GM12878 (cell line): ENCODE data around the gene AGAP1. TPM values are rescaled to one million over a fixed set of nuclear protein-coding genes. Genes with fewer than 3 reads are reported as not detected.

ENCODE experiments used
- ATAC-seq: fragments of 200-7000 bp; cut with Tn5 transposase; 3 replicates; pipeline ENCODE4 v1.9.1; 2020; ENCODE audit warnings: mild to moderate bottlenecking, moderate library complexity
- BruUV-seq: library from RNA; stranded (reverse); fragments of 400-500 nt; replicated peaks from 2 replicates; lab custom pipeline; 2021; lab: Mats Ljungman, UMichigan
- CTCF ChIA-PET: fragments of 300-600 bp; sonication (Branson Sonifier 250); formaldehyde crosslinking; extraction: SDS; loops from one replicate; lab custom pipeline; 2021; ENCODE audit warnings: inconsistent platforms; lab: Yijun Ruan, JAX
- POLR2A ChIA-PET: fragments of 350-600 bp; formaldehyde crosslinking; extraction: SDS; loops from one replicate; lab custom pipeline; 2021; ENCODE audit warnings: inconsistent platforms; lab: Charles Lee
- RAD21 ChIA-PET: fragments of 300-600 bp; sonication (Branson Sonifier 250); formaldehyde crosslinking; loops from one replicate; lab custom pipeline; 2023; ENCODE audit warnings: antibody characterized with exemption; ENCODE audit not compliant: unreplicated experiment; lab: Charles Lee
- SMC1A ChIA-PET: fragments of 300-600 bp; sonication (Branson Sonifier 250); formaldehyde crosslinking; loops from one replicate; lab custom pipeline; 2023; ENCODE audit not compliant: unreplicated experiment, uncharacterized antibody; lab: Charles Lee
- DNase-seq: peaks from one replicate; pipeline ENCODE4 v3.0.0-alpha.2; 2011; ENCODE audit warnings: low read depth, low spot score
- FAIRE-seq: peaks from 3 replicates; lab custom pipeline; 2011; peaks lifted over from hg19 to GRCh38; lab: Jason Lieb, UNC
- H2AFZ ChIP-seq: 2 replicates; pipeline ENCODE4 v1.6.0; 2011; ENCODE audit warnings: low read depth, low read length, control low read depth; ENCODE audit not compliant: control insufficient read depth
- H3K27ac ChIP-seq: 2 replicates; pipeline ENCODE4 v1.5.1; 2011; ENCODE audit warnings: control low read depth; ENCODE audit not compliant: control insufficient read depth, insufficient read depth
- H3K27me3 ChIP-seq, 2 experiments: replicated peaks in 1 of 2; 2 replicates each; pipeline versions ENCODE4 v1.6.0 to v1.6.1; 2011; ENCODE audit warnings: low read length in 1 of 2; ENCODE audit not compliant: control insufficient read depth in 2 of 2, insufficient read depth in 2 of 2
- H3K36me3 ChIP-seq, 2 experiments: 2 replicates each; pipeline ENCODE4 v1.5.1; 2011; ENCODE audit warnings: low read length in 1 of 2; ENCODE audit not compliant: control insufficient read depth in 2 of 2, insufficient read depth in 2 of 2
- H3K4me1 ChIP-seq: 2 replicates; pipeline ENCODE4 v1.6.1; 2011; ENCODE audit warnings: mild to moderate bottlenecking, low read length, moderate library complexity, mixed read lengths; ENCODE audit not compliant: control insufficient read depth, insufficient read depth
- H3K4me2 ChIP-seq: 2 replicates; pipeline ENCODE4 v1.6.0; 2011; ENCODE audit warnings: control low read depth; ENCODE audit not compliant: control insufficient read depth, insufficient read depth
- H3K4me3 ChIP-seq: fragments of 200-600 bp; sonication (generic); 2 replicates; pipeline ENCODE4 v1.5.1; 2016
- H3K79me2 ChIP-seq: 2 replicates; pipeline ENCODE4 v1.6.0; 2011; ENCODE audit warnings: low read length; ENCODE audit not compliant: control insufficient read depth, insufficient read depth
- H3K9ac ChIP-seq: 2 replicates; pipeline ENCODE4 v1.8.0; 2011; ENCODE audit warnings: low read length, control low read depth, mixed read lengths; ENCODE audit not compliant: control insufficient read depth, insufficient read depth
- H3K9me3 ChIP-seq: replicated peaks from 3 replicates; pipeline ENCODE4 v1.5.1; 2011; ENCODE audit warnings: mild to moderate bottlenecking, low read length; ENCODE audit not compliant: control insufficient read depth, insufficient read depth
- H4K20me1 ChIP-seq: 2 replicates; pipeline ENCODE4 v1.6.0; 2011; ENCODE audit not compliant: control insufficient read depth, insufficient read depth
- EGR1 ChIP-seq, 2 experiments: IDR thresholded peaks; 1 replicate in 1 of 2; 2 replicates in 1 of 2; pipeline ENCODE4 v1.6.1; 2011 to 2012; ENCODE audit warnings: low read depth in 2 of 2, low read length in 2 of 2, borderline replicate concordance in 1 of 2, mild to moderate bottlenecking in 1 of 2, moderate library complexity in 1 of 2
- MYB ChIP-seq: fragments of 150-350 bp; IDR thresholded peaks from 2 replicates; pipeline ENCODE4 v1.6.1; 2014; ENCODE audit warnings: mild to moderate bottlenecking, low read depth, low read length, borderline replicate concordance
- PAX8 ChIP-seq: fragments of 450-650 bp; IDR thresholded peaks from 2 replicates; pipeline ENCODE4 v1.6.1; 2017; ENCODE audit warnings: mild to moderate bottlenecking, moderate library complexity
- RUNX3 ChIP-seq: IDR thresholded peaks from 2 replicates; pipeline ENCODE4 v1.6.1; 2012; ENCODE audit warnings: low read length, inconsistent platforms
- WGBS: methylation state at CpG from one replicate; pipeline ENCODE4 v1.1.6; 2016; ENCODE audit warnings: low lambda C conversion rate; ENCODE audit not compliant: insufficient replicate concordance, insufficient coverage; ENCODE audit errors: missing lambda C conversion rate; 5-methylcytosine and 5-hydroxymethylcytosine counted together
- in situ Hi-C: fragments of 300-500 bp; cut with MboI; formaldehyde crosslinking; loops from 9 replicates; pipeline ENCODE4 v1.14.3; 2018; ENCODE audit warnings: mixed read lengths
- intact Hi-C: fragments of 100-400 bp; cut with micrococcal nuclease; formaldehyde crosslinking; loops from one replicate; pipeline ENCODE4 v1.14.2; 2022; ENCODE audit not compliant: unreplicated experiment
- polyA plus RNA-seq, 11 experiments: library from polyadenylated mRNA; depleted of rRNA in 4 of 11; unstranded in 6 of 11; stranded (reverse) in 5 of 11; fragments of >200 nt; fragmentation: Nextera tagmentation in 4 of 11; fragmentation: Illumina TruSeq in 1 of 11; extraction: Ambion mirVana in 4 of 11; extraction: Trizol in 1 of 11; gene quantifications; 1 replicate in 1 of 11; 2 replicates in 10 of 11; pipeline versions ENCODE4 v1.2.1 to v1.2.3, GENCODE V29; 2011 to 2016; ENCODE audit warnings: inconsistent platforms in 2 of 11, missing spikeins in 2 of 11, low read depth in 1 of 11
- total RNA-seq, 4 experiments: library from RNA; depleted of rRNA in 3 of 4; stranded (reverse); fragments of >200 nt in 3 of 4; fragmentation: Illumina TruSeq in 1 of 4; extraction: Trizol in 1 of 4; gene quantifications; 2 replicates each; pipeline versions ENCODE4 v1.2.1 to v1.2.3, GENCODE V29; 2013 to 2021

The AGAP1 gene
- total and polyA plus RNA-seq, 10 of the 15 experiments (the other 5 are each of a cell fraction or from before 2014, with no cell fraction given): 0.05 to 0.15 (median 0.06) TPM; not detected in 7

DNA sequence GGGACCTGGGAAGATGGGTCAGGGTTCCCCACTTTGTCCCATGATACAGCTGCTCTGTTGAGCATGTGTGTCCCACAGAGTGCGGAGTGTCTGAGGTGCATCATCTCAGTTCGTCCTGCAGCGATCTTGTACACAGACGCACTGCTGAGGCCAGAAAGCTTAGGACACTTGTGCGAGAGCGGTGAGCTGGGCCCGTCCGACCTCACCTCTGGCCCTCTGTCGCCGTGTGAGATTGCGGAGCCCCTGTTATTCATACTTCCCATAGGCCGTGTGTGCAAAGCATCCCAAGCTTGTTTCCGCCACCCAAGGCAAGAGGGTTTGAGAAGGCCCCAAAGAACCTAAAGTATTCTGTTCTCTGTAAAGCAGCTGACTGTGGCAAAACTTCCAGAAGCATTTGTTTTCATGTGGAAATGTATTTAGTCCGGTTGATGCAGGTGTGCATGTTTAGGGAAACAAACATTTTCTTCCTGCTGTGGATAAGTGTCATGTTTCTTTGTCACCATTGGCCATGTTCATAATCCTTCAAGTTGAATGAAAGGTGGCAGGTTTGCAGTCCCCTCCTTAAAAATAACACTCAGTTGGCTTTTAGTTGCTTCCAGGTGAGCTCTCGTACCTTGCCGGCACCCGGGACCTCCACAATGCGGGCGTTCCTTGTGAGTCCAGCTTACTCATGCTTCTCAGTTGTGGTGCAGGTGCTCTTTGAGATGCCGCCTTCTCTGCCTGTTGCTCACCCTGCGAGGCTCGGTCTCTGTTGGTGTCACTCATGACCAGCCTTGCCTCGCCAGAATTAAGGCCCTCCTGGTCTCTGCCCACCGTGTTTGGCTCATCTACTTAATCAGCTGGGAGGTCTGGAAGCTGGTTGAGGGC, 5.3 kb downstream of the AGAP1 start:
- H3K27ac ChIP-seq: no peak overlapping the region
- ATAC-seq (no peak), FAIRE-seq (no peak)
- no peaks in the 10 kb centered on the region for H3K9me3 ChIP-seq
- CTCF ChIA-PET: no interaction called here
- H2AFZ ChIP-seq: no peak overlapping the region
- in situ Hi-C loops (no loop called here), intact Hi-C loops (no loop called here)
- POLR2A ChIA-PET: no interaction called here
- H3K4me1 ChIP-seq: no peaks in the 10 kb centered on the region
- TF ChIP-seq EGR1 (IDR thresholded peaks at IDR 0.05; ENCODE audit: borderline replicate concordance in 1 of 2, low read depth in 2 of 2, low read length in 2 of 2) (no peak), RUNX3 (no peak)
- TF ChIP-seq, all 136 proteins: peak for 0
- ChIA-PET SMC1A (no interaction called here), RAD21 (no interaction called here)
- Histone ChIP-seq H3K9ac (no peak overlapping the region), H3K27me3 (peaks cover 4 to 8% of the 10 kb centered on the region in 2 experiments), H3K79me2 (no peaks in the 10 kb centered on the region), H3K36me3 (no peaks in the 10 kb centered on the region), H4K20me1 (0 out of 2 replicates have a peak, but pooled peaks cover 4% of the 10 kb centered on the region), H3K4me3 (no peak overlapping the region), H3K4me2 (no peak overlapping the region)
- no TSS peak for BruUV-seq
- 27% methylated on average over 24 of the region's 24 CpGs for WGBS
- DNase-seq: no peak

- no peak overlapping the region for H3K27ac ChIP-seq
- ChIA-PET POLR2A (no interaction called here), SMC1A (no interaction called here), CTCF (interaction anchor here (1.6 kb wide), 1 partner anchor 366 kb away, joined by 5 read pairs; no protein-coding TSS in a partner anchor)
- H3K27me3 ChIP-seq: peaks cover 4 to 8% of the 10 kb centered on the region in 2 experiments
- no peak for ATAC-seq
- no peak for FAIRE-seq
- H3K79me2 ChIP-seq: no peaks in the 10 kb centered on the region
- H3K4me3 ChIP-seq: no peak overlapping the region
- 0 out of 2 replicates have a peak, but pooled peaks cover 4% of the 10 kb centered on the region for H4K20me1 ChIP-seq
- 36% methylated on average over 13 of the region's 13 CpGs for WGBS
- no peak for DNase-seq
- no peak overlapping the region for H3K4me2 ChIP-seq
- H2AFZ ChIP-seq: no peak overlapping the region
- no peak for TF ChIP-seq MYB
- TF ChIP-seq PAX8: no peak
- TF ChIP-seq, all 136 proteins: peak for 0
- no peak overlapping the region for H3K9ac ChIP-seq
- H3K4me1 ChIP-seq: no peaks in the 10 kb centered on the region
- in situ Hi-C loops: no loop called here
- intact Hi-C loops: no loop called here
- RAD21 ChIA-PET: no interaction called here
- no TSS peak for BruUV-seq
- H3K36me3 ChIP-seq: no peaks in the 10 kb centered on the region
- H3K9me3 ChIP-seq: no peaks in the 10 kb centered on the region
Measured at GRCh38 chr2:235500110-235500760, 6.4 kb downstream of the AGAP1 start.
